ENCODE data around the gene RPL10. TPM values are rescaled to one million over a fixed set of nuclear protein-coding genes. Genes with fewer than 3 reads are reported as not detected.
A peak's percentile ranks its signal among the peaks of the same experiment; 100 is the strongest.

Gene RPL10
- total and polyA plus RNA-seq, 9 of the 15 experiments (the other 6 are each of a cell fraction or from before 2014, with no cell fraction given): 3,774 to 7,600 (median 5,014) TPM

DNA sequence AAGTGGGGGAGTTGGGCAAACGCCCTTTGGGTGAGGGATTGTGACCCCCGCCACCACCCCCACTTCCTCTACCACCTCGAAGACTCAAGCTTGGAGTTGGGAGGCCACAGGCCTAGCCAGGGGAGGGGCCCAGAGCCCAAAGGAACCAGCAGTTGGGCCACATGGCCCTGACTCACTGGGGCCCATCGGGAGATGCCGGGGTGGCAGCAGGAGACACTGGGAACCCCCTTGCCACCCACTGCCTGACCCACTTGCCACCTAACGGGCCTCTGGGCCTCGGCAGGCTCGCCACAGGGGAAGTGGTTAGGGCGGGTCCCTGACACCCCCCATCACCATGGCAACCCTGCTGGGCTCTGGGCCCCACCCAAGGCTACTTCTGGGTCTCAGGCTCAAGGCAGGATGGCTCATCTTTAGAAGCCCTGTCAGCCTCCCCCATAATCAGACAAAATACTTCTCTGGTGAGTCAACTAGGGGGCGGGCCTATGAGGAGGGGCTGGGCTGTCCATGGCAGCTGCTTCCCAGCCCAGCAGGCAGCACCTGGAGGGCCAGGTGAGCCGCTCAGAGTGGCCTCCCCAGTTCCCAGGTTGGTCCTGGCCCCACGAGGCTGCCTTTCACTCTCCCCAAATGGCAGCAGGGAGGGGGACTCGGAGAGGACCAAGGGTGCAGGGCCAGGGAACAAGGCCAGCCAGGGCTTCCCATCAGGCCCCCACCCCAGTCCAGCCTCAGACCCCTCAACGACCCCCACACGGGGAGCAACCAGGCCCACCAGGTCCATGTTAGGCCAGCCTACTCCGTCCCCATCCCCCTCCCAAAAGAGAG is 29.3 kb upstream of the RPL10 start (continued):
- TF ChIP-seq PKNOX1 (IDR thresholded peaks at IDR 0.05): peak; percentile 84
- peak; percentile 82 for TF ChIP-seq POLR2G (IDR thresholded peaks at IDR 0.05; ENCODE audit: low read depth, low read length)
- TF ChIP-seq CSDE1 (IDR thresholded peaks at IDR 0.05): peak in 1 of 2 experiments; percentile 89; a peak in 2 of 4 replicates
- no peak for TF ChIP-seq MYBL2 (IDR thresholded peaks at IDR 0.05; ENCODE audit: low read depth)
- no peak for TF ChIP-seq MYBL2 (CRISPR knock-in tag; IDR thresholded peaks at IDR 0.05; ENCODE audit: borderline replicate concordance)
- no peak for TF ChIP-seq ZNF79 (CRISPR knock-in tag; IDR thresholded peaks at IDR 0.05; ENCODE audit: low read depth)
- peak; percentile 74 for TF ChIP-seq BMI1 (IDR thresholded peaks at IDR 0.05; ENCODE audit: low read length)
- TF ChIP-seq, protein P1, sequence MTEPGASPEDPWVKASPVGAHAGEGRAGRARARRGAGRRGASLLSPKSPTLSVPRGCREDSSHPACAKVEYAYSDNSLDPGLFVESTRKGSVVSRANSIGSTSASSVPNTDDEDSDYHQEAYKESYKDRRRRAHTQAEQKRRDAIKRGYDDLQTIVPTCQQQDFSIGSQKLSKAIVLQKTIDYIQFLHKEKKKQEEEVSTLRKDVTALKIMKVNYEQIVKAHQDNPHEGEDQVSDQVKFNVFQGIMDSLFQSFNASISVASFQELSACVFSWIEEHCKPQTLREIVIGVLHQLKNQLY (CRISPR knock-in tag; conservative IDR thresholded peaks at IDR 0.05): no peak
- no peak for TF ChIP-seq SMARCB1 (IDR thresholded peaks at IDR 0.05; ENCODE audit: insufficient read length, low read depth)
- TF ChIP-seq, protein P2, sequence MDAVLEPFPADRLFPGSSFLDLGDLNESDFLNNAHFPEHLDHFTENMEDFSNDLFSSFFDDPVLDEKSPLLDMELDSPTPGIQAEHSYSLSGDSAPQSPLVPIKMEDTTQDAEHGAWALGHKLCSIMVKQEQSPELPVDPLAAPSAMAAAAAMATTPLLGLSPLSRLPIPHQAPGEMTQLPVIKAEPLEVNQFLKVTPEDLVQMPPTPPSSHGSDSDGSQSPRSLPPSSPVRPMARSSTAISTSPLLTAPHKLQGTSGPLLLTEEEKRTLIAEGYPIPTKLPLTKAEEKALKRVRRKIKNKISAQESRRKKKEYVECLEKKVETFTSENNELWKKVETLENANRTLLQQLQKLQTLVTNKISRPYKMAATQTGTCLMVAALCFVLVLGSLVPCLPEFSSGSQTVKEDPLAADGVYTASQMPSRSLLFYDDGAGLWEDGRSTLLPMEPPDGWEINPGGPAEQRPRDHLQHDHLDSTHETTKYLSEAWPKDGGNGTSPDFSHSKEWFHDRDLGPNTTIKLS (IDR thresholded peaks at IDR 0.05; ENCODE audit: borderline replicate concordance, low read depth): no peak
- TF ChIP-seq, protein P3, sequence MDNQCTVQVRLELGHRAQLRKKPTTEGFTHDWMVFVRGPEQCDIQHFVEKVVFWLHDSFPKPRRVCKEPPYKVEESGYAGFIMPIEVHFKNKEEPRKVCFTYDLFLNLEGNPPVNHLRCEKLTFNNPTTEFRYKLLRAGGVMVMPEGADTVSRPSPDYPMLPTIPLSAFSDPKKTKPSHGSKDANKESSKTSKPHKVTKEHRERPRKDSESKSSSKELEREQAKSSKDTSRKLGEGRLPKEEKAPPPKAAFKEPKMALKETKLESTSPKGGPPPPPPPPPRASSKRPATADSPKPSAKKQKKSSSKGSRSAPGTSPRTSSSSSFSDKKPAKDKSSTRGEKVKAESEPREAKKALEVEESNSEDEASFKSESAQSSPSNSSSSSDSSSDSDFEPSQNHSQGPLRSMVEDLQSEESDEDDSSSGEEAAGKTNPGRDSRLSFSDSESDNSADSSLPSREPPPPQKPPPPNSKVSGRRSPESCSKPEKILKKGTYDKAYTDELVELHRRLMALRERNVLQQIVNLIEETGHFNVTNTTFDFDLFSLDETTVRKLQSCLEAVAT (IDR thresholded peaks at IDR 0.05): peak in 1 of 2 experiments; percentile 19; a peak in 1 of 4 replicates
- TF ChIP-seq PYGO2 (tag; IDR thresholded peaks at IDR 0.05): no peak
- TF ChIP-seq KLF1 (tag; IDR thresholded peaks at IDR 0.05): peak; percentile 85; the same call in 1 of the 2 replicates
- TF ChIP-seq TSHZ1 (CRISPR knock-in tag; IDR thresholded peaks at IDR 0.05): no peak
- no peak for TF ChIP-seq NCOA6 (IDR thresholded peaks at IDR 0.05)

Data from K562 (cell line).